AG08395 (cell line): Measurements from ENCODE around the gene TOM1L1.
A peak's percentile ranks its signal among the peaks of the same experiment; 100 is the strongest.
"Not testable (repeated sequence)": the region's sequence is repeated elsewhere in the genome, so short reads cannot be mapped to it uniquely, and the experiment has no call there.

ENCODE experiments used
- DNase-seq: peaks from one replicate; pipeline ENCODE4 v3.0.0; 2012; ENCODE audit warnings: mixed read lengths, low spot score

Gene TOM1L1

GRCh38 chr17:54900457-54901229 lies at the start of gene TOM1L1:
Gene TOM1L1, plus strand, starts transcription at chr17:54900852. Its CDS starts 14 bp downstream, at chr17:54900866.
- DNase-seq, result peak; percentile 82

GRCh38 chr17:54859187-54859586 lies 41.5 kb upstream of the TOM1L1 start:
- DNase-seq, result no peak

- no peak for DNase-seq
Observed at GRCh38 chr17:54860617-54861470, 39.8 kb upstream of the TOM1L1 start.

- no peak for DNase-seq
Observed at GRCh38 chr17:54861471-54861983, 39.1 kb upstream of the TOM1L1 start.

GRCh38 chr17:54863176-54863575 lies 37.5 kb upstream of the TOM1L1 start:
- no peak for DNase-seq

GRCh38 chr17:54864070-54864469 lies 36.6 kb upstream of the TOM1L1 start:
- DNase-seq, result no peak

GRCh38 chr17:54864636-54865356 lies 35.9 kb upstream of the TOM1L1 start:
- DNase-seq, result no peak

- DNase-seq, result no peak
Observed at GRCh38 chr17:54867634-54868033, 33.0 kb upstream of the TOM1L1 start.

- DNase-seq, result no peak
Observed at GRCh38 chr17:54870671-54871175, 29.9 kb upstream of the TOM1L1 start.

- not testable (repeated sequence) for DNase-seq
Observed at GRCh38 chr17:54875906-54876305, 24.7 kb upstream of the TOM1L1 start.

- no peak for DNase-seq
Observed at GRCh38 chr17:54876656-54877195, 23.9 kb upstream of the TOM1L1 start.

- DNase-seq, result no peak
Observed at GRCh38 chr17:54881255-54881972, 19.2 kb upstream of the TOM1L1 start.

GRCh38 chr17:54882371-54882770 lies 18.3 kb upstream of the TOM1L1 start:
- no peak for DNase-seq

GRCh38 chr17:54882950-54883349 lies 17.7 kb upstream of the TOM1L1 start:
- no peak for DNase-seq

GRCh38 chr17:54883939-54884338 lies 16.7 kb upstream of the TOM1L1 start:
- DNase-seq, result no peak

GRCh38 chr17:54887787-54888186 lies 12.9 kb upstream of the TOM1L1 start:
- DNase-seq, result no peak

GRCh38 chr17:54888254-54888653 lies 12.4 kb upstream of the TOM1L1 start:
- no peak for DNase-seq

GRCh38 chr17:54888981-54889380 lies 11.7 kb upstream of the TOM1L1 start:
- DNase-seq, result no peak

GRCh38 chr17:54891176-54891821 lies 9.4 kb upstream of the TOM1L1 start:
- DNase-seq, result peak; percentile 87

- no peak for DNase-seq
Observed at GRCh38 chr17:54892360-54892759, 8.3 kb upstream of the TOM1L1 start.

GRCh38 chr17:54898576-54898975 lies 2.1 kb upstream of the TOM1L1 start:
- no peak for DNase-seq
